GM23338 (cell line): ENCODE data around the gene LIX1L. TPM values are rescaled to one million over a fixed set of nuclear protein-coding genes. Genes with fewer than 3 reads are reported as not detected.
"Not testable (repeated sequence)": the region's sequence is repeated elsewhere in the genome, so short reads cannot be mapped to it uniquely, and the experiment has no call there.

Experiments used
- ATAC-seq: fragments of 200-7000 bp; cut with Tn5 transposase; 3 replicates; pipeline ENCODE4 v1.9.1; 2020
- DNase-seq: peaks from one replicate; pipeline ENCODE4 v3.0.0-alpha.2; 2015; ENCODE audit warnings: low spot score
- H2AFZ ChIP-seq: fragments of 200-600 bp; sonication (generic); 2 replicates; pipeline ENCODE4 v1.8.0; 2016; ENCODE audit warnings: antibody characterized with exemption, mild to moderate bottlenecking, moderate library complexity
- H3F3A ChIP-seq: fragments of 200-600 bp; sonication (generic); replicated peaks from 2 replicates; pipeline ENCODE4 v1.8.0; 2017; ENCODE audit warnings: antibody characterized with exemption, mixed run types, low read depth
- H3K27ac ChIP-seq: fragments of 200-600 bp; sonication (generic); 2 replicates; pipeline ENCODE4 v1.6.1; 2016; ENCODE audit warnings: low read depth
- H3K27me3 ChIP-seq: fragments of 200-600 bp; sonication (generic); 2 replicates; pipeline ENCODE4 v1.8.0; 2016; ENCODE audit warnings: mild to moderate bottlenecking, mixed run types, moderate library complexity; ENCODE audit not compliant: insufficient read depth
- H3K36me3 ChIP-seq: fragments of 200-600 bp; sonication (generic); 2 replicates; pipeline ENCODE4 v1.8.0; 2016; ENCODE audit warnings: mild to moderate bottlenecking; ENCODE audit not compliant: insufficient read depth
- H3K4me1 ChIP-seq: fragments of 200-600 bp; sonication (generic); 2 replicates; pipeline ENCODE4 v1.8.0; 2016; ENCODE audit warnings: mild to moderate bottlenecking, moderate library complexity; ENCODE audit not compliant: insufficient read depth
- H3K4me2 ChIP-seq: fragments of 200-600 bp; sonication (generic); 2 replicates; pipeline ENCODE4 v1.7.1; 2017; ENCODE audit warnings: mixed run types
- H3K4me3 ChIP-seq: fragments of 200-600 bp; sonication (generic); 2 replicates; pipeline ENCODE4 v1.6.1; 2016; ENCODE audit warnings: mixed run types
- H3K79me2 ChIP-seq: fragments of 200-600 bp; sonication (generic); replicated peaks from 2 replicates; pipeline ENCODE4 v1.8.0; 2017; ENCODE audit warnings: mild to moderate bottlenecking; ENCODE audit not compliant: insufficient read depth
- H3K9me2 ChIP-seq: fragments of 200-600 bp; sonication (generic); 2 replicates; pipeline ENCODE4 v1.8.0; 2017; ENCODE audit not compliant: insufficient read depth
- H4K20me1 ChIP-seq: fragments of 200-600 bp; sonication (generic); replicated peaks from 2 replicates; pipeline ENCODE4 v1.8.0; 2017; ENCODE audit warnings: mild to moderate bottlenecking; ENCODE audit not compliant: insufficient read depth
- H3K27ac Mint-ChIP-seq: 2 replicates; pipeline ENCODE4 v1.8.0; 2020; ENCODE audit warnings: inconsistent platforms, mild to moderate bottlenecking, moderate library complexity, mixed read lengths
- H3K27me3 Mint-ChIP-seq: 3 replicates; pipeline ENCODE4 v1.8.0; 2022; ENCODE audit warnings: low read depth, mild to moderate bottlenecking, moderate library complexity, mixed read lengths, inconsistent platforms; ENCODE audit not compliant: insufficient read depth, poor library complexity
- H3K36me3 Mint-ChIP-seq: 3 replicates; pipeline ENCODE4 v1.8.0; 2021; ENCODE audit warnings: low read depth, mild to moderate bottlenecking, inconsistent platforms, moderate library complexity, mixed read lengths
- H3K4me1 Mint-ChIP-seq: 3 replicates; pipeline ENCODE4 v1.8.0; 2020; ENCODE audit warnings: mild to moderate bottlenecking, inconsistent platforms, mixed read lengths
- H3K4me3 Mint-ChIP-seq: 3 replicates; pipeline ENCODE4 v1.8.0; 2021; ENCODE audit warnings: moderate library complexity, mild to moderate bottlenecking, inconsistent platforms, mixed read lengths
- H3K9me3 Mint-ChIP-seq: 3 replicates; pipeline ENCODE4 v1.8.0; 2020; ENCODE audit warnings: moderate library complexity, mild to moderate bottlenecking, inconsistent platforms, mixed read lengths
- CREB1 ChIP-seq: fragments of 250-450 bp; sonication (Bioruptor Pico); IDR thresholded peaks from 2 replicates; pipeline ENCODE4 v1.5.0; 2020; ENCODE audit warnings: low read depth, mild to moderate bottlenecking, moderate library complexity
- NANOG ChIP-seq: IDR thresholded peaks from 2 replicates; pipeline ENCODE4 v1.6.1; 2016; ENCODE audit warnings: antibody characterized with exemption, borderline replicate concordance
- POLR2AphosphoS5 ChIP-seq: IDR thresholded peaks from 2 replicates; pipeline ENCODE4 v1.6.1; 2016; ENCODE audit warnings: antibody characterized with exemption, low read depth
- STAT1 ChIP-seq: IDR thresholded peaks from one replicate; pipeline ENCODE4 v1.6.1; 2016; ENCODE audit warnings: antibody characterized with exemption; ENCODE audit not compliant: unreplicated experiment
- ZNF331 ChIP-seq: fragments of 250-450 bp; sonication (Bioruptor Pico); IDR thresholded peaks from 2 replicates; pipeline ENCODE4 v1.5.0; 2020; ENCODE audit warnings: low read depth, mild to moderate bottlenecking, moderate library complexity
- polyA plus RNA-seq: library from polyadenylated mRNA; unstranded; fragments of >200 nt; fragmentation: Nextera tagmentation; extraction: Ambion mirVana; gene quantifications from 2 replicates; pipeline ENCODE4 v1.2.1, GENCODE V29; 2016
- total RNA-seq: library from RNA; depleted of rRNA; stranded (reverse); fragments of >200 nt; shearing (Covaris generic); gene quantifications from 2 replicates; pipeline ENCODE4 v1.2.3, GENCODE V29; 2014
- TF ChIP-seq, protein P1 (sequence below), 2 experiments: fragments of 200-600 bp in 1 of 2; sonication (generic) in 1 of 2; conservative IDR thresholded peaks; 2 replicates each; pipeline versions ENCODE4 v1.5.1 to v1.6.1; 2016 to 2017; ENCODE audit warnings: antibody characterized with exemption in 2 of 2, low read depth in 2 of 2, mild to moderate bottlenecking in 2 of 2, moderate library complexity in 1 of 2

LIX1L gene
- total and polyA plus RNA-seq, 2 experiments from 2014 or later, result 0.76 to 2.6 TPM

DNA sequence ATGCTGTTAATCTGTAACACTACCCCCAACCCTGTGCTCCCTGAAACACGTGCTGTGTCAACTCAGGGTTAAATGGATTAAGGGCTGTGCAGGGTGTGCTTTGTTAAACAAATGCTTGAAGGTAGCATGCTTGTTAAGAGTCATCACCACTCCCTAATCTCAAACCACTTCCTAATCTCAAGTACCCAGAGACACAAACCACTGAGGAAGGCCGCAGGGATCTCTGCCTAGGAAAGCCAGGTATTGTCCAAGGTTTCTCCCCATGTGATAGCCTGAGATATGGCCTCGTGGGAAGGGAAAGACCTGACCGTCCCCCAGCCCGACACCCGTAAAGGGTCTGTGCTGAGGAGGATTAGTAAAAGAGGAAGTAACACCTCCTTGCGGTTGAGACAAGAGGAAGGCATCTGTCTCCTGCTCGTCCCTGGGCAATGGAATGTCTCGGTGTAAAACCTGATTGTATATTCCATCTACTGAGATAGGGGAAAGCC is 25.3 kb downstream of the LIX1L start:
- Mint-ChIP-seq H3K4me1 (peaks cover 25% of the 10 kb centered on the region), H3K4me3 (0 out of 3 replicates have a peak overlapping the region, but pooled peaks have one; percentile 23), H3K27ac (peak overlapping the region; percentile 72; the same call in 1 of the 2 replicates)
- H3K4me1 ChIP-seq, result peaks cover 28% of the 10 kb centered on the region
- H4K20me1 ChIP-seq, H3K79me2 ChIP-seq, H3K4me3 ChIP-seq, H3K36me3 ChIP-seq, H3K27me3 ChIP-seq, H3F3A ChIP-seq, ATAC-seq, H3K9me2 ChIP-seq, H3K36me3 Mint-ChIP-seq, H3K9me3 Mint-ChIP-seq, H3K27me3 Mint-ChIP-seq: not testable (repeated sequence)
- peak overlapping the region; percentile 17 for H3K4me2 ChIP-seq
- peak overlapping the region; percentile 20; the same call in 1 of the 2 replicates for H2AFZ ChIP-seq
- H3K27ac ChIP-seq, result peak overlapping the region; percentile 42; the same call in 1 of the 2 replicates
- TF ChIP-seq CREB1, result peak; percentile 33; the same call in 1 of the 2 replicates
- DNase-seq, result peak; percentile 21

DNA sequence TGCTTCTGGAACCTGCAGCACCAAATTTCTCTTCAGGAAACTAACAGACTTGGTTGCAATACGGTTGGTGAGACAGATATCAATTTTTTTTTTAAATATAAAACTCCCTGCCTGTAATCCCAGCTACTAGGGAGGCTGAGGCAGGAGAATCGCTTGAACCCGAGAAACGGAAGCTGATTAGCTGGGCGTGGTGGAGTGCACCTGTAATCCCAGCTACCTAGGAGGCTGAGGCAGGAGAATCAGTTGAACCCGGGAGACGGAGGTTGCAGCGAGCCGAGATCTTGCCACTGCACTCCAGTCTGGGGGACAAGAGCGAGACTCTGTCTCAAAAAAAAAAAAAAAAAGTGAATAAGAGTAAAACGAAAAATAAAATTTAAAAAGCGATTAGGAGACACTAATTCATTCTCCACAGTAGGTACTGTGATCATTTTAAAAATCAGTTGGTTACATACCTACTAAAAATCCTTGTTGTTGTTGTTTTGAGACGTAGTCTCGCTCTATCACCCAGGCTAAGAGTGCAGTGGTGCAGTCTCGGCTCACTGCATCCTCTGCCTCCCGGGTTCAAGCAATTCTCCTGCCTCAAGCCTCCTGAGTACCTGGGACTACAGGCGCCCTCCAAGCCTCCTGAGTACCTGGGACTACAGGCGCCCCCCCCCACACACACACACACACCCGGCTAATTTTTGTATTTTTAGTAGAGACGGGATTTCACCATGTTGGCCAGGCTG is 29.7 kb downstream of the LIX1L start:
- no peaks in the 10 kb centered on the region for H3K9me2 ChIP-seq
- H3K36me3 ChIP-seq, result peaks cover 13% of the 10 kb centered on the region
- H3K4me2 ChIP-seq, result peak overlapping the region; percentile 79
- DNase-seq (no peak), ATAC-seq (no peak)
- H3K27me3 ChIP-seq, result no peaks in the 10 kb centered on the region
- H3K4me1 ChIP-seq, result peaks cover 18% of the 10 kb centered on the region
- H3K27me3 Mint-ChIP-seq, result peaks cover 4% of the 10 kb centered on the region
- no peak overlapping the region for H2AFZ ChIP-seq
- no peaks in the 10 kb centered on the region for H3K9me3 Mint-ChIP-seq
- H3K27ac Mint-ChIP-seq, result peak overlapping the region; percentile 86
- H3K4me3 Mint-ChIP-seq, result no peak overlapping the region; the same call in 1 of the 3 replicates
- H3K4me3 ChIP-seq, result peak overlapping the region; percentile 63
- H3K27ac ChIP-seq, result peak overlapping the region; percentile 90
- peaks cover 7% of the 10 kb centered on the region for H3K36me3 Mint-ChIP-seq
- peaks cover 12% of the 10 kb centered on the region for H3K79me2 ChIP-seq
- no peak for TF ChIP-seq NANOG
- TF ChIP-seq ZNF331 (CRISPR knock-in tag), result no peak
- H3K4me1 Mint-ChIP-seq, result peaks cover 23% of the 10 kb centered on the region
- no peaks in the 10 kb centered on the region for H4K20me1 ChIP-seq
- H3F3A ChIP-seq, result peaks cover 12% of the 10 kb centered on the region; the same call in 1 of the 2 replicates

DNA sequence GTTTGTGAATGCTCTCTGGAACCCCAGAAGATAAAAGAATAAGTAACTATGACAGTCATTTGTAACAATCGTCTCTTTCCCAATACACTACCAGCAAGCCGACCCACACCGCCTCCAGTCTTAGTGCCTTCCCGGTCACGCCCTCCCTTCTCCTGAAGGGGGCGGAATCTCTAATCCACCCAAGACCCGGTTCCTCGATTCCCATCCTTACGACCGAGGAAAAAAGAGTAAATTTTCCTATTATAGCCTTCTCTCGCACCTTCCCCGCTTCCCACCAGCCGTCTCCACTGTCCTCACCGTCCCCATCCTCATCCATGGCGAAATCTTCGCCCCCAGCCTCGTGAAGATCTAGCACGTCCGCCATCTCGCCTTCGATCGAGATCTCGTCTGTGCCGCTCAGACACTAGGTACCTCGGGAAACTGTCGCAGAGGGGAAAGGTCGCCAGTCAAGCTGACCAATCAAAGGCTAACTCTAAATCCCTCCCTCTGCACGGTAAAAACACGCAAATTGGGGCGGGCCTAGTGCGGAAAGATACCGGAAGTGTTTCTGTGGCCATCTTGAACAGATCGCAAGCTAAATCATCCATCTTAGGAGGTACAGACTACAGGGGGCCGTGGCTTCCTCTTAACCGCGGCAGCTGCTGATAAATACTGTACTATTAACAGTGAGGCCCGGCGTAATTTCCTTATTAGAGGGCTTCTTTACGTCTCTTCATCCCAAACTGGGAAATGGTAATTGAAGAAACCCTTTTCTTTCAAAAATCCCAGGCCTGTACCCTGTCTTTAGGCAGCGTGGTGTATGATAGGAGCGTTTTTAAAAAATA is 30.5 kb downstream of the LIX1L start, which contains the start of gene RBM8A:
Gene RBM8A (minus strand): TSS at position 422 of the 824 bp plus-strand sequence. CDS start 58 bp downstream, at position 364.
- Histone ChIP-seq H3K4me1 (peaks cover 12% of the 10 kb centered on the region), H3K79me2 (peaks cover 12% of the 10 kb centered on the region), H3K9me2 (no peaks in the 10 kb centered on the region), H3K4me2 (peak within 1 kb of the TSS; percentile 79), H3F3A (peaks cover 12% of the 10 kb centered on the region; the same call in 1 of the 2 replicates), H3K36me3 (peaks cover 17% of the 10 kb centered on the region), H2AFZ (no peak within 1 kb of the TSS), H4K20me1 (no peaks in the 10 kb centered on the region), H3K27me3 (no peaks in the 10 kb centered on the region), H3K27ac (peak within 1 kb of the TSS; percentile 90), H3K4me3 (peak within 1 kb of the TSS; percentile 63)
- Mint-ChIP-seq H3K36me3 (peaks cover 14% of the 10 kb centered on the region), H3K4me1 (peaks cover 14% of the 10 kb centered on the region), H3K9me3 (no peaks in the 10 kb centered on the region), H3K27ac (peak within 1 kb of the TSS; percentile 86), H3K4me3 (no peak within 1 kb of the TSS; the same call in 1 of the 3 replicates), H3K27me3 (peaks cover 4% of the 10 kb centered on the region)
- ATAC-seq (peak; percentile 97), DNase-seq (peak; percentile 99)
- TF ChIP-seq, protein P1, sequence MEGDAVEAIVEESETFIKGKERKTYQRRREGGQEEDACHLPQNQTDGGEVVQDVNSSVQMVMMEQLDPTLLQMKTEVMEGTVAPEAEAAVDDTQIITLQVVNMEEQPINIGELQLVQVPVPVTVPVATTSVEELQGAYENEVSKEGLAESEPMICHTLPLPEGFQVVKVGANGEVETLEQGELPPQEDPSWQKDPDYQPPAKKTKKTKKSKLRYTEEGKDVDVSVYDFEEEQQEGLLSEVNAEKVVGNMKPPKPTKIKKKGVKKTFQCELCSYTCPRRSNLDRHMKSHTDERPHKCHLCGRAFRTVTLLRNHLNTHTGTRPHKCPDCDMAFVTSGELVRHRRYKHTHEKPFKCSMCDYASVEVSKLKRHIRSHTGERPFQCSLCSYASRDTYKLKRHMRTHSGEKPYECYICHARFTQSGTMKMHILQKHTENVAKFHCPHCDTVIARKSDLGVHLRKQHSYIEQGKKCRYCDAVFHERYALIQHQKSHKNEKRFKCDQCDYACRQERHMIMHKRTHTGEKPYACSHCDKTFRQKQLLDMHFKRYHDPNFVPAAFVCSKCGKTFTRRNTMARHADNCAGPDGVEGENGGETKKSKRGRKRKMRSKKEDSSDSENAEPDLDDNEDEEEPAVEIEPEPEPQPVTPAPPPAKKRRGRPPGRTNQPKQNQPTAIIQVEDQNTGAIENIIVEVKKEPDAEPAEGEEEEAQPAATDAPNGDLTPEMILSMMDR (conservative IDR thresholded peaks at IDR 0.05; ENCODE audit: low read depth in 2 of 2), result peak; percentile 55 to 73
- TF ChIP-seq NANOG (no peak), STAT1 (no peak), POLR2AphosphoS5 (peak; percentile 96)
